Stimulated activated CD4-positive, alpha-beta T cell treated with anti-CD3 and anti-CD28 coated beads, Interleukin-2, amount 100 ng/mL, for 24 hours (primary cell): ENCODE measurements around the gene SMOC1.

Experiments
- DNase-seq, 2 donors: peaks; one replicate each; pipeline ENCODE4 v3.0.0-alpha.2; 2020

Gene SMOC1

GRCh38 chr14:69863083-69863482 lies 16.1 kb upstream of the SMOC1 start:
- no peak for DNase-seq

GRCh38 chr14:69865701-69866365 lies 13.4 kb upstream of the SMOC1 start:
- DNase-seq = no peak

GRCh38 chr14:69868363-69868963 lies 10.8 kb upstream of the SMOC1 start:
- no peak for DNase-seq

GRCh38 chr14:69870613-69871012 lies 8.6 kb upstream of the SMOC1 start:
- DNase-seq = no peak

- DNase-seq = no peak
Measured at GRCh38 chr14:69873877-69874780, 5.1 kb upstream of the SMOC1 start.

- no peak for DNase-seq
Measured at GRCh38 chr14:69876221-69876847, 2.9 kb upstream of the SMOC1 start.

GRCh38 chr14:69876848-69877306 lies 2.3 kb upstream of the SMOC1 start:
- DNase-seq = no peak

- DNase-seq = no peak
Measured at GRCh38 chr14:69877492-69877891, 1.7 kb upstream of the SMOC1 start.

GRCh38 chr14:69878251-69878650 lies 965 bp upstream of the SMOC1 start:
- DNase-seq = no peak

- DNase-seq = no peak
Measured at GRCh38 chr14:69880044-69880487, 850 bp downstream of the SMOC1 start.

- DNase-seq = no peak
Measured at GRCh38 chr14:69880893-69881292, 1.7 kb downstream of the SMOC1 start.

- no peak for DNase-seq
Measured at GRCh38 chr14:69882116-69882864, 3.1 kb downstream of the SMOC1 start.

- DNase-seq = no peak
Measured at GRCh38 chr14:69882915-69883314, 3.7 kb downstream of the SMOC1 start.

- no peak for DNase-seq
Measured at GRCh38 chr14:69886453-69887242, 7.4 kb downstream of the SMOC1 start.

- DNase-seq = no peak
Measured at GRCh38 chr14:69887740-69888657, 8.8 kb downstream of the SMOC1 start.

- no peak for DNase-seq
Measured at GRCh38 chr14:69891422-69891821, 12.2 kb downstream of the SMOC1 start.

GRCh38 chr14:69895109-69895508 lies 15.9 kb downstream of the SMOC1 start:
- DNase-seq = no peak

- no peak for DNase-seq
Measured at GRCh38 chr14:69896080-69896479, 16.9 kb downstream of the SMOC1 start.

- DNase-seq = no peak
Measured at GRCh38 chr14:69896972-69897371, 17.8 kb downstream of the SMOC1 start.

- no peak for DNase-seq
Measured at GRCh38 chr14:69900603-69901002, 21.4 kb downstream of the SMOC1 start.
